A673 (cell line): ENCODE measurements around the gene NT5E.

Experiments used
- EZH2 ChIP-seq: fragments of 200-600 bp; sonication (generic); IDR thresholded peaks from 2 replicates; pipeline ENCODE4 v1.6.1; 2017; ENCODE audit warnings: borderline replicate concordance, low read depth, mild to moderate bottlenecking, mixed read lengths, antibody characterized with exemption, low read length; ENCODE audit not compliant: poor library complexity, severe bottlenecking
- TF ChIP-seq, protein P1 (sequence below): fragments of 300-800, 200-600 bp; sonication (generic); conservative IDR thresholded peaks from 2 replicates; pipeline ENCODE4 v1.5.1; 2017; ENCODE audit warnings: low read depth, mild to moderate bottlenecking, antibody characterized with exemption, low read length, moderate library complexity, mixed read lengths

DNA sequence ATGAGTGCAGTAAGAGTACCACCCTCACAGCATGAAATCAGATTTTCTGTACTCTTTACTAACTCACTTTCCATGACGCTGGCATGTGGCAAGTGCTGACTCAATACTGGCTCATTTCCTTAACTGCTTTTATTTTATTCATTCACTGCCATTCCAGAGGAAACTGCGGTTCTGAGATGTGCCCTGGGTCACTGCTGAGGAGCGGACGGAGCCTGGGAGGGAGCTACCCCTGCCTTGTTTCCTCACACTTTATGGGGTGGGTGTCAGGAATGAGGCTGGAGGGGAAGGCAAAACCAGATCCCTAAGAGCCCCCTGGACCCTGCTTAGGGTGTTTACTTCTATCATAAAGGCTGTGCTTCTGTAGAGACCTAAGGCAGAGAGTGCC lies 14.4 kb downstream of the NT5E start:
- TF ChIP-seq, protein P1, sequence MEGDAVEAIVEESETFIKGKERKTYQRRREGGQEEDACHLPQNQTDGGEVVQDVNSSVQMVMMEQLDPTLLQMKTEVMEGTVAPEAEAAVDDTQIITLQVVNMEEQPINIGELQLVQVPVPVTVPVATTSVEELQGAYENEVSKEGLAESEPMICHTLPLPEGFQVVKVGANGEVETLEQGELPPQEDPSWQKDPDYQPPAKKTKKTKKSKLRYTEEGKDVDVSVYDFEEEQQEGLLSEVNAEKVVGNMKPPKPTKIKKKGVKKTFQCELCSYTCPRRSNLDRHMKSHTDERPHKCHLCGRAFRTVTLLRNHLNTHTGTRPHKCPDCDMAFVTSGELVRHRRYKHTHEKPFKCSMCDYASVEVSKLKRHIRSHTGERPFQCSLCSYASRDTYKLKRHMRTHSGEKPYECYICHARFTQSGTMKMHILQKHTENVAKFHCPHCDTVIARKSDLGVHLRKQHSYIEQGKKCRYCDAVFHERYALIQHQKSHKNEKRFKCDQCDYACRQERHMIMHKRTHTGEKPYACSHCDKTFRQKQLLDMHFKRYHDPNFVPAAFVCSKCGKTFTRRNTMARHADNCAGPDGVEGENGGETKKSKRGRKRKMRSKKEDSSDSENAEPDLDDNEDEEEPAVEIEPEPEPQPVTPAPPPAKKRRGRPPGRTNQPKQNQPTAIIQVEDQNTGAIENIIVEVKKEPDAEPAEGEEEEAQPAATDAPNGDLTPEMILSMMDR: no peak
- TF ChIP-seq EZH2: no peak
